Keratinocyte (primary cell): Measurements from ENCODE around the gene CD4. TPM values are rescaled to one million over a fixed set of nuclear protein-coding genes. Genes with fewer than 3 reads are reported as not detected.

ENCODE experiments used
- DNase-seq: peaks from one replicate; pipeline ENCODE4 v3.0.0-alpha.2; 2011; ENCODE audit warnings: low read depth, missing footprints, low spot score
- FAIRE-seq: peaks from 2 replicates; lab custom pipeline; 2011; peaks lifted over from hg19 to GRCh38; lab: Jason Lieb, UNC
- H2AFZ ChIP-seq: 2 replicates; pipeline ENCODE4 v1.6.0; 2012; ENCODE audit warnings: low read length, control low read depth, inconsistent platforms; ENCODE audit not compliant: control insufficient read depth
- H3K27ac ChIP-seq: 2 replicates; pipeline ENCODE4 v1.5.1; 2011; ENCODE audit warnings: low read length; ENCODE audit not compliant: control insufficient read depth, insufficient read depth
- H3K27me3 ChIP-seq: 3 replicates; pipeline ENCODE4 v1.6.0; 2011; ENCODE audit warnings: low read length; ENCODE audit not compliant: control insufficient read depth, insufficient read depth; ENCODE audit errors: extremely low read depth
- H3K36me3 ChIP-seq, 2 experiments: 2 replicates in 1 of 2; 3 replicates in 1 of 2; pipeline ENCODE4 v1.5.1; 2011; ENCODE audit warnings: low read length in 2 of 2, mild to moderate bottlenecking in 1 of 2; ENCODE audit not compliant: control insufficient read depth in 2 of 2, insufficient read depth in 2 of 2; ENCODE audit errors: extremely low read depth in 1 of 2
- H3K4me1 ChIP-seq: 3 replicates; pipeline ENCODE4 v1.5.1; 2011; ENCODE audit warnings: low read length; ENCODE audit not compliant: control insufficient read depth, insufficient read depth; ENCODE audit errors: extremely low read depth
- H3K4me2 ChIP-seq: 3 replicates; pipeline ENCODE4 v1.6.0; 2011; ENCODE audit warnings: low read depth, low read length; ENCODE audit not compliant: control insufficient read depth, insufficient read depth; ENCODE audit errors: extremely low read depth
- H3K4me3 ChIP-seq, 3 experiments: fragments of 200-600 bp in 1 of 3; sonication (generic) in 1 of 3; 2 replicates in 2 of 3; 3 replicates in 1 of 3; pipeline ENCODE4 v1.5.1; 2011 to 2016; ENCODE audit warnings: low read length in 3 of 3, mild to moderate bottlenecking in 3 of 3, control low read depth in 2 of 3, inconsistent platforms in 1 of 3, low read depth in 1 of 3, mixed read lengths in 1 of 3, mixed run types in 1 of 3, moderate library complexity in 1 of 3; ENCODE audit not compliant: control insufficient read depth in 2 of 3, insufficient read depth in 2 of 3; ENCODE audit errors: extremely low read depth in 1 of 3
- H3K79me2 ChIP-seq: 2 replicates; pipeline ENCODE4 v1.6.0; 2012; ENCODE audit warnings: low read length; ENCODE audit not compliant: control insufficient read depth, insufficient read depth
- H3K9ac ChIP-seq: 3 replicates; pipeline ENCODE4 v1.6.0; 2011; ENCODE audit warnings: low read length; ENCODE audit not compliant: control insufficient read depth, insufficient read depth; ENCODE audit errors: extremely low read depth
- H3K9me1 ChIP-seq: 3 replicates; pipeline ENCODE4 v1.6.0; 2011; ENCODE audit warnings: low read length; ENCODE audit not compliant: control insufficient read depth, insufficient read depth; ENCODE audit errors: extremely low read depth
- H3K9me3 ChIP-seq: 2 replicates; pipeline ENCODE4 v1.5.1; 2012; ENCODE audit warnings: low read depth, low read length; ENCODE audit not compliant: control insufficient read depth
- H4K20me1 ChIP-seq: 3 replicates; pipeline ENCODE4 v1.6.0; 2011; ENCODE audit warnings: low read length; ENCODE audit not compliant: control insufficient read depth, insufficient read depth; ENCODE audit errors: extremely low read depth
- EZH2 ChIP-seq: IDR thresholded peaks from one replicate; pipeline ENCODE4 v1.6.1; 2012; ENCODE audit warnings: inconsistent platforms, mild to moderate bottlenecking, low read length, moderate library complexity
- dilution Hi-C: fragments of 300-500 bp; cut with MboI; formaldehyde crosslinking; loops from one replicate; pipeline ENCODE4 v1.7.0; 2020; ENCODE audit warnings: low sequenced_read_pairs; ENCODE audit not compliant: extremely low pct_ligation_motif_present
- polyA plus RNA-seq, 5 experiments: library from polyadenylated mRNA; depleted of rRNA in 3 of 5; stranded (reverse) in 3 of 5; stranded (forward) in 1 of 5; unstranded in 1 of 5; fragments of >200 nt; gene quantifications; 1 replicate in 1 of 5; 2 replicates in 3 of 5; 3 replicates in 1 of 5; pipeline versions ENCODE4 v1.2.1 to v1.2.3, GENCODE V29; 2011 to 2012; ENCODE audit warnings: missing spikeins in 2 of 5, low read depth in 1 of 5, low replicate concordance in 1 of 5
- TF ChIP-seq, protein P1 (sequence below), 3 experiments: IDR thresholded peaks in 1 of 3; conservative IDR thresholded peaks in 1 of 3; optimal IDR thresholded peaks in 1 of 3; 2 replicates in 2 of 3; 3 replicates in 1 of 3; pipeline versions ENCODE3 to v1.5.1; 2011; ENCODE audit warnings: low read length in 3 of 3, mild to moderate bottlenecking in 3 of 3, moderate library complexity in 2 of 3, control low read depth in 1 of 3, inconsistent platforms in 1 of 3; ENCODE audit not compliant: insufficient read depth in 2 of 3; ENCODE audit errors: extremely low read depth in 1 of 3

Gene CD4
- polyA plus RNA-seq, 1 donor (not counting 4 experiments of a cell fraction or from before 2014, with no cell fraction given), result 0.01 TPM

- no peak overlapping the region for H2AFZ ChIP-seq
- H3K9me1 ChIP-seq, result no peaks in the 10 kb centered on the region
- H3K4me3 ChIP-seq, result no peak overlapping the region
- no peaks in the 10 kb centered on the region for H3K9me3 ChIP-seq
- TF ChIP-seq, protein P1, sequence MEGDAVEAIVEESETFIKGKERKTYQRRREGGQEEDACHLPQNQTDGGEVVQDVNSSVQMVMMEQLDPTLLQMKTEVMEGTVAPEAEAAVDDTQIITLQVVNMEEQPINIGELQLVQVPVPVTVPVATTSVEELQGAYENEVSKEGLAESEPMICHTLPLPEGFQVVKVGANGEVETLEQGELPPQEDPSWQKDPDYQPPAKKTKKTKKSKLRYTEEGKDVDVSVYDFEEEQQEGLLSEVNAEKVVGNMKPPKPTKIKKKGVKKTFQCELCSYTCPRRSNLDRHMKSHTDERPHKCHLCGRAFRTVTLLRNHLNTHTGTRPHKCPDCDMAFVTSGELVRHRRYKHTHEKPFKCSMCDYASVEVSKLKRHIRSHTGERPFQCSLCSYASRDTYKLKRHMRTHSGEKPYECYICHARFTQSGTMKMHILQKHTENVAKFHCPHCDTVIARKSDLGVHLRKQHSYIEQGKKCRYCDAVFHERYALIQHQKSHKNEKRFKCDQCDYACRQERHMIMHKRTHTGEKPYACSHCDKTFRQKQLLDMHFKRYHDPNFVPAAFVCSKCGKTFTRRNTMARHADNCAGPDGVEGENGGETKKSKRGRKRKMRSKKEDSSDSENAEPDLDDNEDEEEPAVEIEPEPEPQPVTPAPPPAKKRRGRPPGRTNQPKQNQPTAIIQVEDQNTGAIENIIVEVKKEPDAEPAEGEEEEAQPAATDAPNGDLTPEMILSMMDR (optimal IDR thresholded peaks at IDR 0.05 in 1 of 3, IDR thresholded peaks at IDR 0.05 in 1 of 3, conservative IDR thresholded peaks at IDR 0.05 in 1 of 3; ENCODE audit: extremely low read depth in 1 of 3, insufficient read depth in 2 of 3, low read length in 3 of 3), result no peak
- H3K27ac ChIP-seq, result no peak overlapping the region
- H3K9ac ChIP-seq, result no peak overlapping the region
- H3K4me1 ChIP-seq, result no peaks in the 10 kb centered on the region
- no peak overlapping the region for H3K4me2 ChIP-seq
- dilution Hi-C loops, result no loop called here
- FAIRE-seq (no peak), DNase-seq (no peak)
- no peaks in the 10 kb centered on the region for H3K36me3 ChIP-seq
- H3K27me3 ChIP-seq, result peaks cover 31% of the 10 kb centered on the region
- H3K79me2 ChIP-seq, result no peaks in the 10 kb centered on the region
- no peaks in the 10 kb centered on the region for H4K20me1 ChIP-seq
Observed at GRCh38 chr12:6795088-6795487, 5.8 kb downstream of the CD4 start.

DNA sequence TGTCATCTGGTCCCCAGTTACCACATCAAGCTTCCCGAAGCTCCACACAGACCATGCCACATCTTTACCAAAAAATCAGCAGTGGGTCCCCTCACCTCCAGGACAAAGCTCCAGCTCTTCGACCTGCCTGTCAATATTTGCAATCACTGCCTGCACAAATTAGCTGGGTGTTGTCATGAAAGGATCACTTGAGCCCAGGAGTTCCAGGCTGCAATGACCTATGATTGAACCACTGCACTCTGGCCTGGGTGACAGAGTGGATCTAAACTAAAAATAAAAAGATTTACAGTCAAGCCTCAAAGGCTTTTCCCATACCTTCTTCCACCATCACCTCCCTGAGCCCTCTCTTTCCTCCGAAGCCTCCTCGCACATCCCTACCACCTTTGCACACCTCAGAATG, 7.2 kb downstream of the CD4 start:
- no peaks in the 10 kb centered on the region for H3K4me1 ChIP-seq
- FAIRE-seq (no peak), DNase-seq (no peak)
- H3K4me2 ChIP-seq, result no peak overlapping the region
- H3K9ac ChIP-seq, result no peak overlapping the region
- no peak overlapping the region for H2AFZ ChIP-seq
- no peaks in the 10 kb centered on the region for H3K9me1 ChIP-seq
- no peaks in the 10 kb centered on the region for H4K20me1 ChIP-seq
- dilution Hi-C loops, result no loop called here
- H3K9me3 ChIP-seq, result no peaks in the 10 kb centered on the region
- no peak overlapping the region for H3K27ac ChIP-seq
- H3K36me3 ChIP-seq, result no peaks in the 10 kb centered on the region
- H3K79me2 ChIP-seq, result no peaks in the 10 kb centered on the region
- no peak overlapping the region for H3K4me3 ChIP-seq
- no peak for TF ChIP-seq EZH2
- TF ChIP-seq, protein P1 (optimal IDR thresholded peaks at IDR 0.05 in 1 of 3, IDR thresholded peaks at IDR 0.05 in 1 of 3, conservative IDR thresholded peaks at IDR 0.05 in 1 of 3; ENCODE audit: extremely low read depth in 1 of 3, insufficient read depth in 2 of 3, low read length in 3 of 3), result no peak
- H3K27me3 ChIP-seq, result peaks cover 31% of the 10 kb centered on the region
